H1 (cell line): ENCODE data around the gene CDKN1B.

ENCODE experiments used
- MAFK ChIP-seq: IDR thresholded peaks from 2 replicates; pipeline ENCODE4 v1.6.1; 2012; ENCODE audit warnings: low read depth, mild to moderate bottlenecking, improper control_type of control experiment, low read length
- POLR2AphosphoS5 ChIP-seq: IDR thresholded peaks from 2 replicates; pipeline ENCODE4 v1.6.1; 2011; ENCODE audit warnings: low read depth, low read length
- TF ChIP-seq, protein P1 (sequence below), 3 experiments: IDR thresholded peaks; 1 replicate in 2 of 3; 2 replicates in 1 of 3; pipeline versions ENCODE4 v1.5.1 to v1.6.1; 2011; ENCODE audit warnings: low read length in 3 of 3, mild to moderate bottlenecking in 3 of 3, inconsistent platforms in 2 of 3, low read depth in 1 of 3, moderate library complexity in 1 of 3; ENCODE audit not compliant: insufficient read depth in 1 of 3; ENCODE audit errors: control extremely low read depth in 1 of 3

DNA sequence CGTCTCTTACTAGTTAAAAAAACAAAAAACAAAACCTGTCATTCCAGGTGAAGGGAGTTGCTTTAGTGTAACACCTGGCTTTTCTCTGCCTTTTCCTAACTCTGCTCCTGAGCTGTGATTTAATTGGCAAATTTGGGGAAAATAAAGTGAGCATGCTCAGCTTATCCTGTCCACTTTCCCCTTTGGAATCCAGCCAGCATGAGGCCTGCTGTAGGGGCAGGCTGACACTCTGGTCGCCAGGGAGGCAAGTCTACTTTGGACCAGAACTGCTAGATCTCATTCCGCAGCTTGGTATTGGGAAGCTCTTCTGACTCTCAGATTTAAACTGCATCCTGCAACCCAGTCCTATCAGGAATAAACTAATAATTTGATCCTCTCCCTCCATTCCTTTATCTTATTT lies 30.1 kb downstream of the CDKN1B start:
- no peak for TF ChIP-seq POLR2AphosphoS5
- TF ChIP-seq MAFK = no peak
- TF ChIP-seq, protein P1, sequence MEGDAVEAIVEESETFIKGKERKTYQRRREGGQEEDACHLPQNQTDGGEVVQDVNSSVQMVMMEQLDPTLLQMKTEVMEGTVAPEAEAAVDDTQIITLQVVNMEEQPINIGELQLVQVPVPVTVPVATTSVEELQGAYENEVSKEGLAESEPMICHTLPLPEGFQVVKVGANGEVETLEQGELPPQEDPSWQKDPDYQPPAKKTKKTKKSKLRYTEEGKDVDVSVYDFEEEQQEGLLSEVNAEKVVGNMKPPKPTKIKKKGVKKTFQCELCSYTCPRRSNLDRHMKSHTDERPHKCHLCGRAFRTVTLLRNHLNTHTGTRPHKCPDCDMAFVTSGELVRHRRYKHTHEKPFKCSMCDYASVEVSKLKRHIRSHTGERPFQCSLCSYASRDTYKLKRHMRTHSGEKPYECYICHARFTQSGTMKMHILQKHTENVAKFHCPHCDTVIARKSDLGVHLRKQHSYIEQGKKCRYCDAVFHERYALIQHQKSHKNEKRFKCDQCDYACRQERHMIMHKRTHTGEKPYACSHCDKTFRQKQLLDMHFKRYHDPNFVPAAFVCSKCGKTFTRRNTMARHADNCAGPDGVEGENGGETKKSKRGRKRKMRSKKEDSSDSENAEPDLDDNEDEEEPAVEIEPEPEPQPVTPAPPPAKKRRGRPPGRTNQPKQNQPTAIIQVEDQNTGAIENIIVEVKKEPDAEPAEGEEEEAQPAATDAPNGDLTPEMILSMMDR (IDR thresholded peaks at IDR 0.05; ENCODE audit: control extremely low read depth in 1 of 3, insufficient read depth in 1 of 3, low read depth in 1 of 3, low read length in 3 of 3) = no peak
